Cortex of kidney (tissue), 1 donor: ENCODE results near the gene RECQL5.

Experiments used
- DNase-seq: peaks from one replicate; lab custom pipeline; 2025; lab: John Stamatoyannopoulos, UW

The RECQL5 gene

GRCh38 chr17:75633486-75634375 lies 33.2 kb downstream of the RECQL5 start:
- DNase-seq = no peak

DNA sequence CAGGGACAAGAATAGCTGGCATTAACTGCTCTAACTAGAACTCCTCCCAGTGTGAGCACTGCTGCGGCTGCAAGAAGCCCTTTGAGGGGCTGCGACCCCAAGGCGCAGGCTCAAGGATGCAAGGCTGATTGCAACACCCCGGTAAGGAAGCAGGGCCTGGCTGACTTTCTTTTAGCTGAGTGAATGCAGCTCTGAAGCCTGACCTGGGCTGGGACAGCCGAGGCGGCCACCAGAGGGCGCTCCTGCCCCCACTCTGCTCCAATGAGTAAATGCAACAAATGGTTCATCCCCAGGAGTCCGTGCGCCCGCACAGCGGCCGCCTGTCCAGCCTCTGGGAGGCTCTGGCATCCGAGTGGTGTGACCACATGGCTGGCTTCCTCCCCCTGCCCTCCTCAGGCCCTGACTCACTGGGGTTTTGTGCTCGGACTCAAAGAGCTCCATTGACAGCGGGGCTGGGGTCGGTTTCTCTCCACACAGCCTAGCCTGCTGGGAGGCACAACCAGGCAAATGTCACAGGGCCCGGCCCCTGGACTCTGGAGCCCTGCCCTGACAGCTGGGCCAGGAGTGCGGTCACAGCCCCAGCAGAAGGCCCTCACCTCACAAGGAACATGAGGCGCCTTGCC lies 34.0 kb downstream of the RECQL5 start, which contains the start of gene SMIM5:
SMIM5 (plus strand) TSS at position 572 of the 623 bp plus-strand sequence. CDS start 6,768 bp downstream, outside the sequence.
- no peak for DNase-seq

DNA sequence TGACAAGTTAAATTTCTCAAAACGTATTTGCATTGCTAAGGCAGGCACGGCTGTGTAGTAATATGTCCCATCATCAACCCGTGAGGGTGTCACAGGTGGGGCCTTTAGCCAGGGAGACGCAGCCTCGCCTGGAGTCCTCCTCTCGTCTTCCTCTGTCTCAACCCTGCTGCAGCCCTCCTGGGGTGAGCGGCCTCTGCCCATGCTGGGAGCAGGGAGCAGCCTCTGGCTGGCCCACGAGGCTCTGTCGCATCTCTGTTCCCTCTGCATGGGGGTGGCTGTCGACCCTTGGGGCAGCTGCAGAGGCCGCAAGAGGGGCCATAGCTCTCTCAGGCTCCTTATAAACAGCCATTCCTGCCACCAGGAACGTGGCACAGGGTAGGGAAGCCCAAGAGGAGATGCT lies 34.5 kb downstream of the RECQL5 start:
- no peak for DNase-seq

DNA sequence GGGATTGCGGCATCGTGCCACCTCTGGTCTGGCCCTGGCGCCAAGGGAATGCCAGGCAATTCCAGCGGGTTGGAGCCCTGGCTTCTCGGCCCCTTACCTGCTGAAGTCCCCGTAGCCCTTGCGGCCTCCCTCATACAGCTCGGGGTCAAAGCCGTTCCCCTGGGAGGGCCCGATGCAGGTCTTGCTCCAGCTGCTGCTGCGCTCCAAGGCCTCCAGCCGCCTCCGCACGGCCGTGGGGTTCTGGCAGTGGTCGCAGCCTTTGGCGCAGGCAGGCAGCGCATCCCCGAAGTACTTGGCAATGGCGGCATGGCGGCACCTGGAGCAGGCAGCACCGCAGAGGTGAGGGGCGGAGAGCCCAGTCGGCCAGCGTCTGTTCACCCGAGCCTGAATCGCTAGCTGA lies 35.6 kb downstream of the RECQL5 start:
- no peak for DNase-seq

GRCh38 chr17:75630071-75630917 lies 36.7 kb downstream of the RECQL5 start:
- DNase-seq = no peak

DNA sequence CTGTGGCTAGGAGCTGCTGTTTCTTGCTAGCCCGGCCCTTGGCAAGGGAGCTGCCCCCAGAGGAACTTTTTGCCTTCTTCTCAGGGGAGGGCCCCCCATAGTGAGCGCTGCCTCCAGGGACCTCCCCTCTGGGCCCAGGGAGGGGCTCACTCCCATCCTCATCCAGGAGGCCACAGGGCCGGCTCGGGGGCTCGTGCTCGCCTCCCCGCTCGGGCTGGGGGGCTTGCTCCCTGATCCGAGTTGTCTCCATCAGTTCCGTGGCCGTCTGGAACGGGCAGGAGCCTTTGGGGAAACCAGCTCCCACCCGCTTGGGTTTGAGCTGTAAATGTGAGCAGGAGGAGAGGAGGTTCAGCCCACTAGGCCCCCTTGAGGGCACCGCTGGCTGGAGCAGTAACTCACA lies 37.8 kb downstream of the RECQL5 start:
- no peak for DNase-seq

DNA sequence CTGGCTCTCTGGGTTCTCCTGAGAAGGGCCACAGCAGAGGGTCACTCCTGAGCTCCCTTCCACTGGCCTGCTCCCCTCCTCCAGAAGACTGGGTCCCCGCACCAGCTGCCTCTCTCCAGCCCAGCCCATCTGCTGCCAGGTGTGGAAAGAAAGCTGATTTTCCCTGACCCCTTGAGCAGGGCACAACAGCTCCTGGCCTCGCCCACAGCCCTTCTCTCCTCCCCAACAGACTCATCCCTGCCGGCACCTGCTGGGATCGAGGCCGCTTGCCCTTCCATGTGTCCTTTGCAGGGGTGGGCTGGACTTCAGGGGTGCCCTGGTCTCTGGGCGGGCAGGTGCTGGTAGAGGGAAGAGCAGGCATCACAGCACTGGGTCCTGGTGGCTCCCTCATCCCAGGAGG lies 38.5 kb downstream of the RECQL5 start:
- DNase-seq = no peak

- DNase-seq = no peak
Measured at GRCh38 chr17:75627094-75627493, 39.9 kb downstream of the RECQL5 start.

DNA sequence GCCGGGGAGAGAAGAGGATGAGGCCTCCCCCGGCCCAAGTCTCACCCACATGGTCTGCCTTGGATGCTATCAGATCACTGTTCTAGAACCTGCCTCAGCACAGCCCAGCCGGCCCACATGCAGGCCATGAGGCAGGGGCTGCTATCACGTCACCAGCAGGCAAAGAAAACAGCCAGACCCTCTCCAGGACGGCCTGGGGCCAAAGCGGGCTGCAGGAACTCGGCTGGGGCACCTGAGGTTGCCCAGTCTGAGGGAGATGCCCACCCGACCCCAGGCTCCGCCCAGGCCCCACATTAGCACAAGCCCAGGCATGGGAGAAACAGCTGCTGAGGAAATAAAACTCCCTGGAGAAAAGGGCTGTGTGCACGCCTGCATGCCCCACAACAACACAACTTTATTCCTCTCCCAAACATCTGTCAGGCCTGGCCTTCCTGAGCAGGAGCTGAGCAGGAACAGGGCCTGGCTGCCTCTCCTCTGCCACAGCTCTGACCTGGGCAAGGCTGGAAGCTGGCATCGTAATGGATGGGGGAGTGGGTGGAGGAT lies 40.4 kb downstream of the RECQL5 start:
- no peak for DNase-seq

DNA sequence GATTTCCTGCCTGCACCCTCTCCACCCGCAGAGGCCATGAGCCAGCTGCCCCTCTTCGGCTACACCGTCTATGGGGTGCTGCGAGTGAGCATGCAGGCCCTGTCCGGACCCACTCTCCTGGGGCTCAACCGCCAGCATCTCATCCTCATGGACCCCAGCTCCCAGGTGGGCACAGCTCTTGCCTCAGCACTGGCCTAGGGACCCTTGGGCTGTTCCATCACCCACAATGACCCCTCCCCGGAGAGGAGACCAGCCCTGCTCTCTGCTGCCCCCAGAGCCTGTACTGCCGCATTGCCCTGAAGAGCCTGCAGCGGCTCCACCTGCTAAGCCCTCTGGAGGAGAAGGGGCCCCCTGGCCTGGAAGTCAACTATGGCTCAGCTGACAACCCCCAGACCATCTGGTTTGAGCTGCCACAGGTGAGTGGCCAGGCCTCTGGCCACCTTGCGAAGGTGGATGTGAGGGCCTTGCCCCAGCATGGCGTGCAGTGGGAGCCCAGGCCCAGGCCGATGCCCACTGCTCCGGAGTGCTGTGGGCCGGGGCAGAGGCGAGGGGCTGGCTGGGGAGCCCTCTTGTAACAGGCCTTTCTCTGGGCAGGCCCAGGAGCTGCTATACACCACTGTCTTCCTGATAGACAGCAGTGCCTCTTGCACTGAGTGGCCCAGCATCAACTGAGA lies 41.0 kb downstream of the RECQL5 start:
- no peak for DNase-seq

GRCh38 chr17:75624714-75625345 lies 42.1 kb downstream of the RECQL5 start:
- DNase-seq = no peak

- no peak for DNase-seq
Measured at GRCh38 chr17:75624021-75624420, 42.9 kb downstream of the RECQL5 start.

DNA sequence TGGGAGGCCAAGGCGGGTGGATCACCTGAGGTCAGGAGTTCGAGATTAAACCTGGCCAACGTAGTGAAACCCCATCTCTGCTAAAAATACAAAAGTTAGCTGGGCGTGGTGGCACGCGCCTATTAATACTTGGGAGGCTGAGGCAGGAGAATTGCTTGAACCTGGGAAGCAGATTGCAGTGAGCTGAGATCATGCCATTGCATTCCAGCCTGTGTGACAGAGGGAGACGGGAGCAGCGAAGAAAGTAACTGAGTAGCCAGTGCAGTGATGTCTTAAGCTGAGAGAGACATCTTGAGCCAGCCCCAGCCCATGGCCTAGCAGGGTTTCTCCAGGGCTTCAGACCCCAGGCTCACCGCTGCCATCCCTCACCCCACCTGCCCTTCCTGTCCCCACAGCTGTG lies 43.6 kb downstream of the RECQL5 start:
- no peak for DNase-seq

- DNase-seq = no peak
Measured at GRCh38 chr17:75622771-75623273, 44.1 kb downstream of the RECQL5 start.

DNA sequence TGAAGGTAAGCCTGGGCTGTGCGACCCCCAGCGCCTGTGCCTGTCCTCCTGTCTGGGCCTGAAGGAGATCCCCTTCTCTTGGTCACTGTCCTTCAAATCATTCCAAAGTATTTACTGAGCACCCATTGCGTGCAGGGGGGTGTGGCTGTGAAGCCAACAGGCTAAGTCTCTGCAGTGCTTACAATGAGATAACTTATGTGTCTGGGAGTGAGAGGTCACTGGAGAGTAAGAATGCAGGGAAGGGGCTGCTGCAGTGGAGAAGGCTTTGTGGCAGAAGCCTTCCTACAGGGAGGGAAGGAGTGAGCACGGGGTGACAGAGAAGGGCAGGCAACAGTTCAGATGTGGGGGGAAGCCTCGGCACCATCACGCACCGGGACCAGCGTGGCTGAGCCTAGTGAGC lies 44.9 kb downstream of the RECQL5 start:
- no peak for DNase-seq

DNA sequence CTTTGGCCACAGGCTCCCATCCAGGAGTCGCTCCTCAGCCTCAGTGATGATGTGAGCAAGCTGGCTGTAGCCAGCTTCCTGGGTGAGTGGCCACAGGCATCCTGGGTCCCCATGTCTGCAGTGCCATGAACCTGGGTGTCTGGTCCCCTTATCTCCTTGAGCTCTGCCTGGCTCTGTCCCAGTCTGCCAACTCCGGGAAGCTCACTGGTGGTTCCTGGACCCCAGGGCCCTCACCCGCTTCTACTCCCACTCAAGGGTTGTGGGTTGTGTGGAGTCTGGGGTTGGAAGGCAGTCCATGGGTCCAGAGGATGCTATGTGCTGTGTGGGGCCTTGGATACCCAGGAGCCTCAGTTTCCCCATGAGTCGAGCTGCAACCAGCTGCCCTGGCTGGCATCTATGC lies 45.5 kb downstream of the RECQL5 start:
- no peak for DNase-seq

DNA sequence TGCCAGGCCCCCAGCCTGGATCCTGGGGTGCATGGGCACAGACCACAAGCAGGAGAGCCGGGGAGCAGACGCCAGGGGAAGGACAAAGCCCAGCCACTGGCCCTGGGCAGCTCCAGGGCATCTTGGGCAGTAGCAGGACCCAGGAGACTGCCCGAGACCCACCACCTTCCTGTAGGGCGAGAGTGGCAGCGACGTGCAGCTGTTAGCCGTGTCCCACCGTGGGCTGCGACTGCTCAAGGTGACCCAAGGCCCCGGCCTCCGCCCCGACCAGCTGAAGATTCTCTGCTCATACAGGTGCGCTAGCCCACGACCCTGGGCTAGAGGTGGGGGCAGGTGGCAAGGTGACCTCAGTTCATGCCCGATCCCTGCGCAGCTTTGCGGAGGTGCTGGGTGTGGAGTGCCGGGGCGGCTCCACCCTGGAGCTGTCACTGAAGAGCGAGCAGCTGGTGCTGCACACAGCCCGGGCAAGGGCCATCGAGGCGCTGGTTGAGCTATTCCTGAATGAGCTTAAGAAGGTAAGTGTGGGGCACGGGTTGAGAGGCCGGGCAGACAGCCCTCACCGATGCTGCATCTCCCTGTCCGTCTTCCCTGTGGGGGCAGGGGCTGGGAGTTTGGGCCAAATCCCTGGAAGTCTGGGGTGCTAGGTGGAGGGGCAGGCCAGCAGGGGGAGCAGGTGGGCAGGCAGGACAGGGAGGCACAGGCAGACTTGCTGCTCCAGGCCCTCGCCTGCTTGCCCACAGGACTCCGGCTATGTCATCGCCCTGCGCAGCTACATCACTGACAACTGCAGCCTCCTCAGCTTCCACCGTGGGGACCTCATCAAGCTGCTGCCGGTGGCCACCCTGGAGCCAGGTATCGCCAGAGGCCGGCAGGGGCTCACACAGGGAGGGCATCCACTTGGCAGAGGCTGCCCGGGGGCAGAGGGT lies 47.2 kb downstream of the RECQL5 start:
- DNase-seq = no peak

GRCh38 chr17:75617675-75618074 lies 49.3 kb downstream of the RECQL5 start:
- no peak for DNase-seq

DNA sequence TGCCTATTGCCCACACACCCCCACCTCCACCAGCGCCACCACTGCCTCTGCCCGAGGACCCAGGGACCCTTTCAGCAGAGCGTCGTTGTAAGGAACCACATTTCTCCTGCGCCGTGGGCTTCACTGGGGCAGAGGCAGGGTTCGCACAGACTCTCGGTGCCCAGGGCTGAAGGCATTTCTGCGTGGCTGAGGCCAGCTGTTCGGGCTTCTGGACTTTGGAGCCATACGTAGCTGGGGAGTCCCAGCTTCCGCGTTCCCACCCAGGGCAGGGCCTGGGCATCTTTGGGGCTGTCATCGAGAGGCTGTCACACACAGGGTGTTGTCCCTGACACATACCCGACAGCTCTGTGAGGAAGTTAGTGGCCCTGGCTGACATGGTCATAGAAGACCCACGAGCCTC lies 49.7 kb downstream of the RECQL5 start:
- no peak for DNase-seq
